ENCODE measurements around the gene SYNPO2.

SYNPO2 gene, protein sequence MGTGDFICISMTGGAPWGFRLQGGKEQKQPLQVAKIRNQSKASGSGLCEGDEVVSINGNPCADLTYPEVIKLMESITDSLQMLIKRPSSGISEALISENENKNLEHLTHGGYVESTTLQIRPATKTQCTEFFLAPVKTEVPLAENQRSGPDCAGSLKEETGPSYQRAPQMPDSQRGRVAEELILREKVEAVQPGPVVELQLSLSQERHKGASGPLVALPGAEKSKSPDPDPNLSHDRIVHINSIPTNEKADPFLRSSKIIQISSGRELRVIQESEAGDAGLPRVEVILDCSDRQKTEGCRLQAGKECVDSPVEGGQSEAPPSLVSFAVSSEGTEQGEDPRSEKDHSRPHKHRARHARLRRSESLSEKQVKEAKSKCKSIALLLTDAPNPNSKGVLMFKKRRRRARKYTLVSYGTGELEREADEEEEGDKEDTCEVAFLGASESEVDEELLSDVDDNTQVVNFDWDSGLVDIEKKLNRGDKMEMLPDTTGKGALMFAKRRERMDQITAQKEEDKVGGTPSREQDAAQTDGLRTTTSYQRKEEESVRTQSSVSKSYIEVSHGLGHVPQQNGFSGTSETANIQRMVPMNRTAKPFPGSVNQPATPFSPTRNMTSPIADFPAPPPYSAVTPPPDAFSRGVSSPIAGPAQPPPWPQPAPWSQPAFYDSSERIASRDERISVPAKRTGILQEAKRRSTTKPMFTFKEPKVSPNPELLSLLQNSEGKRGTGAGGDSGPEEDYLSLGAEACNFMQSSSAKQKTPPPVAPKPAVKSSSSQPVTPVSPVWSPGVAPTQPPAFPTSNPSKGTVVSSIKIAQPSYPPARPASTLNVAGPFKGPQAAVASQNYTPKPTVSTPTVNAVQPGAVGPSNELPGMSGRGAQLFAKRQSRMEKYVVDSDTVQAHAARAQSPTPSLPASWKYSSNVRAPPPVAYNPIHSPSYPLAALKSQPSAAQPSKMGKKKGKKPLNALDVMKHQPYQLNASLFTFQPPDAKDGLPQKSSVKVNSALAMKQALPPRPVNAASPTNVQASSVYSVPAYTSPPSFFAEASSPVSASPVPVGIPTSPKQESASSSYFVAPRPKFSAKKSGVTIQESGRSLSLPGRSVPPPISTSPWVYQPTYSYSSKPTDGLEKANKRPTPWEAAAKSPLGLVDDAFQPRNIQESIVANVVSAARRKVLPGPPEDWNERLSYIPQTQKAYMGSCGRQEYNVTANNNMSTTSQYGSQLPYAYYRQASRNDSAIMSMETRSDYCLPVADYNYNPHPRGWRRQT

GRCh38 chr4:118888666-118889311 lies at the start of gene SYNPO2:
SYNPO2 (plus strand) TSS chr4:118888854; CDS start chr4:118889037, 183 bp downstream.
- DNase-seq: peak; percentile 85 to 93
- Histone ChIP-seq H3K27me3 (no peaks in the 10 kb centered on the region), H3K4me3 (peak within 1 kb of the TSS; percentile 80 to 92), H3K27ac (peak within 1 kb of the TSS; percentile 77 to 90), H3K9me3 (no peaks in the 10 kb centered on the region), H3K4me1 (peaks cover 0 to 12% (median 0%) of the 10 kb centered on the region in 4 donors), H3K36me3 (no peaks in the 10 kb centered on the region)
- intact Hi-C loops (cut with DNase I; ENCODE audit: low total_unique reads): loop anchor here (5.0 to 10.0 kb wide), 3 partner anchors 116 to 399 kb away; no protein-coding TSS in a partner anchor
- peak in 1 of 2 experiments; percentile 15 for TF ChIP-seq CTCF (IDR thresholded peaks at IDR 0.05)

DNA sequence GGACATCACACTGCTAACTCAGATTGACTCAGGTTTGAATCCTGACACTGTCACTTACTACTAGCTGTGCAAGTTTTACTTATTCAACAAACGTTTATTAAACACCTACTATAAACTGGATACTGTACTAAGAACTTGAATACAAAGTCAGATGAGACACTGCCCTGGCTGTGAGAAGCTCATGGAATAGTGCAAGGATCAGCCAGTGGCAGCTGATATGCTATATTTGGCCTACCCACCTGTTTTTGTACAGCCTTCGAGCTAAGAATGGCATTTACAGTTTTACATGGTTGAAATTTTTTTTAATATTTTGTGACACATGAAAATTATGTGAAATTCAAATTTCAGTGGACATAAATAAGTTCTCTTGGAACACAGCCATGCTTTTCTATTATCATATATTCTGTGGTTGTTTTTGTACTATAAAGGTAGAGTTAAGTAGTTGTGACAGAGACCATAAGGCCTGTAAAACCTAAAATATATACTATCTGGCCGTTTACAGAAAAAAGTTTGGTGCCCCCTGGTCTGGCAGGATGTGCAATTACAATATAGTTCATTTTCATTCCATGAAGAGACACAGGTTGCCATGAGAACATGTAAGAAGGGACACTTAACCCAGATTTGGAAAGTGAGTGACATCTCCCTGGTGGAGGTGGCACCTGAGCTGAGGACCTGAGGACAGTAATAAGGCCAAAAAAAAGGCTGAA lies 49.3 kb upstream of the SYNPO2 start:
- intact Hi-C loops (cut with DNase I; ENCODE audit: low total_unique reads): no loop called here
- no peak overlapping the region for H3K27ac ChIP-seq
- peaks cover 0 to 10% (median 0%) of the 10 kb centered on the region in 4 donors for H3K4me1 ChIP-seq
- TF ChIP-seq CTCF (IDR thresholded peaks at IDR 0.05): no peak
- no peaks in the 10 kb centered on the region for H3K9me3 ChIP-seq
- H3K4me3 ChIP-seq: no peak overlapping the region
- DNase-seq: no peak
- H3K36me3 ChIP-seq: no peaks in the 10 kb centered on the region
- H3K27me3 ChIP-seq: no peaks in the 10 kb centered on the region

DNA sequence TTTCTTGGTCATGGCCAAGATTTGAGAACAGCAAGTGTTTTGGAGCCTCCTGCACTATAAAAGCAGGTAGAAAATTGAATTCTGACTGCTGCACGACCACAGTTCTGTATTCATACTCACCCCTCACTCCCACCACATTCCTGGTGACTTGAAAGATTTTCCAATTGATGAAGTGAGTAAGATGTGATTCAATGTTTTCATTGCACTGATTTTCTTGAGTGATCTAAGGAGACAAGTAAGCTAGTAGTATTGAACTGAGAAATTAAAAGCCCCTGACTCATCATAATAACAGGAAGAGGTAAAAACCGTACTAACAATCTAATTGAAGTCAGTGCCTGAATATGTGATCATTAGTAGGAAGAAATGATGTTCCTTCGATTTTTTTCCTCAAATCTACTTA lies 46.6 kb upstream of the SYNPO2 start:
- no peaks in the 10 kb centered on the region for H3K36me3 ChIP-seq
- TF ChIP-seq CTCF (IDR thresholded peaks at IDR 0.05): no peak
- no peak overlapping the region for H3K27ac ChIP-seq
- DNase-seq: no peak
- no peaks in the 10 kb centered on the region for H3K9me3 ChIP-seq
- intact Hi-C loops (cut with DNase I; ENCODE audit: low total_unique reads): no loop called here
- no peak overlapping the region for H3K4me3 ChIP-seq
- no peaks in the 10 kb centered on the region for H3K27me3 ChIP-seq
- H3K4me1 ChIP-seq: no peaks in the 10 kb centered on the region

- Histone ChIP-seq H3K4me3 (no peak overlapping the region), H3K4me1 (no peaks in the 10 kb centered on the region), H3K27me3 (no peaks in the 10 kb centered on the region), H3K9me3 (no peaks in the 10 kb centered on the region), H3K36me3 (no peaks in the 10 kb centered on the region), H3K27ac (no peak overlapping the region)
- no peak for DNase-seq
- TF ChIP-seq CTCF (IDR thresholded peaks at IDR 0.05): no peak
- intact Hi-C loops (cut with DNase I; ENCODE audit: low total_unique reads): no loop called here
These were observed 45.4 kb upstream of the SYNPO2 start for GRCh38 chr4:118843237-118843636.

Measured in tibial artery (tissue), 4 donors.